ENCODE data around the gene IRF2BP2.

IRF2BP2 gene

GRCh38 chr1:234619794-234620247 lies 9.8 kb upstream of the IRF2BP2 start (continued):
- TF ChIP-seq, protein P1, sequence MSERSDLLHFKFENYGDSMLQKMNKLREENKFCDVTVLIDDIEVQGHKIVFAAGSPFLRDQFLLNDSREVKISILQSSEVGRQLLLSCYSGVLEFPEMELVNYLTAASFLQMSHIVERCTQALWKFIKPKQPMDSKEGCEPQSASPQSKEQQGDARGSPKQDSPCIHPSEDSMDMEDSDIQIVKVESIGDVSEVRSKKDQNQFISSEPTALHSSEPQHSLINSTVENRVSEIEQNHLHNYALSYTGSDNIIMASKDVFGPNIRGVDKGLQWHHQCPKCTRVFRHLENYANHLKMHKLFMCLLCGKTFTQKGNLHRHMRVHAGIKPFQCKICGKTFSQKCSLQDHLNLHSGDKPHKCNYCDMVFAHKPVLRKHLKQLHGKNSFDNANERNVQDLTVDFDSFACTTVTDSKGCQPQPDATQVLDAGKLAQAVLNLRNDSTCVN (tag by site-specific recombination; optimal IDR thresholded peaks at IDR 0.05), result no peak
- peak; percentile 85 for TF ChIP-seq ZNF580 (tag by site-specific recombination; IDR thresholded peaks at IDR 0.05)
- no peak for TF ChIP-seq ZBTB21 (tag by site-specific recombination; IDR thresholded peaks at IDR 0.05)
- TF ChIP-seq SP7 (tag by site-specific recombination; IDR thresholded peaks at IDR 0.05), result peak; percentile 100
- TF ChIP-seq GLIS2 (tag by site-specific recombination; IDR thresholded peaks at IDR 0.05), result no peak
- TF ChIP-seq ZNF621 (tag by site-specific recombination; IDR thresholded peaks at IDR 0.05), result no peak
- TF ChIP-seq IKZF3 (tag by site-specific recombination; IDR thresholded peaks at IDR 0.05), result peak; percentile 57; the same call in 1 of the 2 replicates
- TF ChIP-seq, protein P2, sequence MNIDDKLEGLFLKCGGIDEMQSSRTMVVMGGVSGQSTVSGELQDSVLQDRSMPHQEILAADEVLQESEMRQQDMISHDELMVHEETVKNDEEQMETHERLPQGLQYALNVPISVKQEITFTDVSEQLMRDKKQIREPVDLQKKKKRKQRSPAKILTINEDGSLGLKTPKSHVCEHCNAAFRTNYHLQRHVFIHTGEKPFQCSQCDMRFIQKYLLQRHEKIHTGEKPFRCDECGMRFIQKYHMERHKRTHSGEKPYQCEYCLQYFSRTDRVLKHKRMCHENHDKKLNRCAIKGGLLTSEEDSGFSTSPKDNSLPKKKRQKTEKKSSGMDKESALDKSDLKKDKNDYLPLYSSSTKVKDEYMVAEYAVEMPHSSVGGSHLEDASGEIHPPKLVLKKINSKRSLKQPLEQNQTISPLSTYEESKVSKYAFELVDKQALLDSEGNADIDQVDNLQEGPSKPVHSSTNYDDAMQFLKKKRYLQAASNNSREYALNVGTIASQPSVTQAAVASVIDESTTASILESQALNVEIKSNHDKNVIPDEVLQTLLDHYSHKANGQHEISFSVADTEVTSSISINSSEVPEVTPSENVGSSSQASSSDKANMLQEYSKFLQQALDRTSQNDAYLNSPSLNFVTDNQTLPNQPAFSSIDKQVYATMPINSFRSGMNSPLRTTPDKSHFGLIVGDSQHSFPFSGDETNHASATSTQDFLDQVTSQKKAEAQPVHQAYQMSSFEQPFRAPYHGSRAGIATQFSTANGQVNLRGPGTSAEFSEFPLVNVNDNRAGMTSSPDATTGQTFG (tag by site-specific recombination; IDR thresholded peaks at IDR 0.05; ENCODE audit: borderline replicate concordance), result no peak
- TF ChIP-seq ZNF560 (tag by site-specific recombination; IDR thresholded peaks at IDR 0.05; ENCODE audit: borderline replicate concordance), result no peak
- no peak for TF ChIP-seq ZNF670 (tag by site-specific recombination; IDR thresholded peaks at IDR 0.05; ENCODE audit: low read depth)
- no peak for TF ChIP-seq ZNF704 (tag by site-specific recombination; IDR thresholded peaks at IDR 0.05)
- TF ChIP-seq ZNF335 (tag by site-specific recombination; conservative IDR thresholded peaks at IDR 0.05), result peak; percentile 54
- TF ChIP-seq ZNF501 (tag by site-specific recombination; IDR thresholded peaks at IDR 0.05), result no peak
- TF ChIP-seq, protein P3, sequence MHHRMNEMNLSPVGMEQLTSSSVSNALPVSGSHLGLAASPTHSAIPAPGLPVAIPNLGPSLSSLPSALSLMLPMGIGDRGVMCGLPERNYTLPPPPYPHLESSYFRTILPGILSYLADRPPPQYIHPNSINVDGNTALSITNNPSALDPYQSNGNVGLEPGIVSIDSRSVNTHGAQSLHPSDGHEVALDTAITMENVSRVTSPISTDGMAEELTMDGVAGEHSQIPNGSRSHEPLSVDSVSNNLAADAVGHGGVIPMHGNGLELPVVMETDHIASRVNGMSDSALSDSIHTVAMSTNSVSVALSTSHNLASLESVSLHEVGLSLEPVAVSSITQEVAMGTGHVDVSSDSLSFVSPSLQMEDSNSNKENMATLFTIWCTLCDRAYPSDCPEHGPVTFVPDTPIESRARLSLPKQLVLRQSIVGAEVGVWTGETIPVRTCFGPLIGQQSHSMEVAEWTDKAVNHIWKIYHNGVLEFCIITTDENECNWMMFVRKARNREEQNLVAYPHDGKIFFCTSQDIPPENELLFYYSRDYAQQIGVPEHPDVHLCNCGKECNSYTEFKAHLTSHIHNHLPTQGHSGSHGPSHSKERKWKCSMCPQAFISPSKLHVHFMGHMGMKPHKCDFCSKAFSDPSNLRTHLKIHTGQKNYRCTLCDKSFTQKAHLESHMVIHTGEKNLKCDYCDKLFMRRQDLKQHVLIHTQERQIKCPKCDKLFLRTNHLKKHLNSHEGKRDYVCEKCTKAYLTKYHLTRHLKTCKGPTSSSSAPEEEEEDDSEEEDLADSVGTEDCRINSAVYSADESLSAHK (tag by site-specific recombination; IDR thresholded peaks at IDR 0.05), result no peak
- TF ChIP-seq ATF2 (tag by site-specific recombination; IDR thresholded peaks at IDR 0.05; ENCODE audit: low read depth), result no peak
- TF ChIP-seq ZNF292 (tag by site-specific recombination; IDR thresholded peaks at IDR 0.05; ENCODE audit: borderline replicate concordance, low read depth), result no peak
- TF ChIP-seq KLF1 (tag by site-specific recombination; IDR thresholded peaks at IDR 0.05), result no peak
- no peak for TF ChIP-seq ZNF701 (tag by site-specific recombination; IDR thresholded peaks at IDR 0.05)
- TF ChIP-seq HIC1 (tag by site-specific recombination; IDR thresholded peaks at IDR 0.05), result no peak
- TF ChIP-seq, protein P4, sequence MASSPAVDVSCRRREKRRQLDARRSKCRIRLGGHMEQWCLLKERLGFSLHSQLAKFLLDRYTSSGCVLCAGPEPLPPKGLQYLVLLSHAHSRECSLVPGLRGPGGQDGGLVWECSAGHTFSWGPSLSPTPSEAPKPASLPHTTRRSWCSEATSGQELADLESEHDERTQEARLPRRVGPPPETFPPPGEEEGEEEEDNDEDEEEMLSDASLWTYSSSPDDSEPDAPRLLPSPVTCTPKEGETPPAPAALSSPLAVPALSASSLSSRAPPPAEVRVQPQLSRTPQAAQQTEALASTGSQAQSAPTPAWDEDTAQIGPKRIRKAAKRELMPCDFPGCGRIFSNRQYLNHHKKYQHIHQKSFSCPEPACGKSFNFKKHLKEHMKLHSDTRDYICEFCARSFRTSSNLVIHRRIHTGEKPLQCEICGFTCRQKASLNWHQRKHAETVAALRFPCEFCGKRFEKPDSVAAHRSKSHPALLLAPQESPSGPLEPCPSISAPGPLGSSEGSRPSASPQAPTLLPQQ (tag by site-specific recombination; IDR thresholded peaks at IDR 0.05), result no peak
- no peak for TF ChIP-seq HOXA7 (CRISPR knock-in tag; IDR thresholded peaks at IDR 0.05; ENCODE audit: borderline replicate concordance)
- no peak for TF ChIP-seq ZNF311 (tag by site-specific recombination; IDR thresholded peaks at IDR 0.05; ENCODE audit: borderline replicate concordance)
- TF ChIP-seq ZNF658 (tag by site-specific recombination; IDR thresholded peaks at IDR 0.05), result no peak
- no peak for TF ChIP-seq ZSCAN4 (tag by site-specific recombination; IDR thresholded peaks at IDR 0.05)
- no peak for TF ChIP-seq ZNF274 (IDR thresholded peaks at IDR 0.05; ENCODE audit: low read length)
- TF ChIP-seq ZNF274 (tag by site-specific recombination; IDR thresholded peaks at IDR 0.05; ENCODE audit: borderline replicate concordance), result no peak

Measured in HEK293 (cell line).